ENCODE results near the gene BABAM2. TPM values are rescaled to one million over a fixed set of nuclear protein-coding genes. Genes with fewer than 3 reads are reported as not detected.

Gene BABAM2
- total and polyA plus RNA-seq, 10 of the 15 experiments (the other 5 are each of a cell fraction or from before 2014, with no cell fraction given): 30.7 to 59.9 (median 44.5) TPM

- Histone ChIP-seq H3K9me3 (replicated peaks; ENCODE audit: control insufficient read depth, insufficient read depth, low read length) (no peaks in the 10 kb centered on the region), H4K20me1 (ENCODE audit: control insufficient read depth, insufficient read depth) (no peaks in the 10 kb centered on the region), H3K4me3 (no peak overlapping the region), H3K79me2 (ENCODE audit: control insufficient read depth, insufficient read depth, low read length) (no peaks in the 10 kb centered on the region), H3K27me3 (replicated peaks in 1 of 2; ENCODE audit: control insufficient read depth in 2 of 2, insufficient read depth in 2 of 2, low read length in 1 of 2) (no peaks in the 10 kb centered on the region), H3K36me3 (ENCODE audit: control insufficient read depth in 2 of 2, insufficient read depth in 2 of 2, low read length in 1 of 2) (no peaks in the 10 kb centered on the region), H3K27ac (ENCODE audit: control insufficient read depth, insufficient read depth) (no peak overlapping the region), H3K4me1 (ENCODE audit: control insufficient read depth, insufficient read depth, low read length) (no peaks in the 10 kb centered on the region), H3K4me2 (ENCODE audit: control insufficient read depth, insufficient read depth) (no peak overlapping the region), H3K9ac (ENCODE audit: control insufficient read depth, insufficient read depth, low read length) (no peak overlapping the region), H2AFZ (ENCODE audit: control insufficient read depth, low read depth, low read length) (no peak overlapping the region)
- ChIA-PET SMC1A (ENCODE audit: uncharacterized antibody, unreplicated experiment) (interaction anchor here (1.5 kb wide), 1 partner anchor 38 kb away, joined by 4 read pairs; no protein-coding TSS in a partner anchor), RAD21 (ENCODE audit: unreplicated experiment) (interaction anchor here (0.5 kb wide), 1 partner anchor 1731 kb away, joined by 3 read pairs; no protein-coding TSS in a partner anchor), POLR2A (no interaction called here), CTCF (no interaction called here)
- BruUV-seq (replicated peaks): no TSS peak
- 95% methylated on average over 6 of the region's 6 CpGs for WGBS (ENCODE audit: insufficient coverage, insufficient replicate concordance, low lambda C conversion rate, missing lambda C conversion rate)
- no peak for TF ChIP-seq PBX3 (IDR thresholded peaks at IDR 0.05; ENCODE audit: insufficient replicate concordance, low read depth, low read length)
- TF ChIP-seq ZNF217 (IDR thresholded peaks at IDR 0.05): no peak
- TF ChIP-seq GABPA (IDR thresholded peaks at IDR 0.05; ENCODE audit: low read depth): no peak
- no peak for TF ChIP-seq HDAC2 (IDR thresholded peaks at IDR 0.05)
- TF ChIP-seq TCF3 (IDR thresholded peaks at IDR 0.05; ENCODE audit: borderline replicate concordance, insufficient read depth, low read depth, low read length): no peak
- no peak for TF ChIP-seq SIN3A (IDR thresholded peaks at IDR 0.05; ENCODE audit: low read depth, low read length)
- no peak for TF ChIP-seq ELK1 (IDR thresholded peaks at IDR 0.05; ENCODE audit: low read depth, low read length)
- no peak for TF ChIP-seq STAT1 (conservative IDR thresholded peaks at IDR 0.05)
- no peak for TF ChIP-seq E4F1 (IDR thresholded peaks at IDR 0.05; ENCODE audit: borderline replicate concordance, partially characterized antibody)
- no peak for TF ChIP-seq MTA3 (IDR thresholded peaks at IDR 0.05; ENCODE audit: borderline replicate concordance, low read length)
- TF ChIP-seq BRCA1 (IDR thresholded peaks at IDR 0.05; ENCODE audit: low read depth, low read length): no peak
- TF ChIP-seq TCF7 (IDR thresholded peaks at IDR 0.05; ENCODE audit: borderline replicate concordance): no peak
- TF ChIP-seq CEBPZ (IDR thresholded peaks at IDR 0.05; ENCODE audit: low read depth, low read length): no peak
- TF ChIP-seq BHLHE40 (IDR thresholded peaks at IDR 0.05; ENCODE audit: borderline replicate concordance in 1 of 2, low read depth in 2 of 2, low read length in 1 of 2): no peak
- in situ Hi-C loops (cut with MboI): no loop called here
- intact Hi-C loops (cut with micrococcal nuclease; ENCODE audit: unreplicated experiment): no loop called here
- FAIRE-seq: no peak
- DNase-seq (ENCODE audit: low read depth, low spot score): no peak
- ATAC-seq: no peak
Measured at GRCh38 chr2:28226558-28226957, 336.0 kb downstream of the BABAM2 start.
